Testis (tissue), 2 donors: ENCODE measurements around the gene CSRNP2.

ENCODE experiments used
- CTCF ChIP-seq, 3 experiments: fragments of 450-650 bp in 2 of 3; fragments of 200-600 bp in 1 of 3; sonication (generic) in 1 of 3; IDR thresholded peaks; one replicate each; pipeline ENCODE4 v1.5.1; 2016 to 2019; ENCODE audit warnings: antibody characterized with exemption in 3 of 3, mild to moderate bottlenecking in 2 of 3, moderate library complexity in 1 of 3
- POLR2A ChIP-seq: fragments of 450-650 bp; IDR thresholded peaks from one replicate; pipeline ENCODE4 v1.6.1; 2017; ENCODE audit warnings: antibody characterized with exemption, mild to moderate bottlenecking, moderate library complexity

GRCh38 chr12:51124504-51124903 is 41.1 kb upstream of the CSRNP2 start:
- TF ChIP-seq CTCF (IDR thresholded peaks at IDR 0.05) (no peak), POLR2A (no peak)
